Skin of body (tissue), 2 donors: ENCODE data around the gene OR5M3. TPM values are rescaled to one million over a fixed set of nuclear protein-coding genes. Genes with fewer than 3 reads are reported as not detected.

ENCODE experiments used
- DNase-seq: peaks from one replicate; lab custom pipeline; 2025; lab: John Stamatoyannopoulos, UW
- total RNA-seq: library from RNA; depleted of rRNA; stranded (reverse); fragments of >200 nt; gene quantifications from one replicate; pipeline ENCODE4 v1.2.3, GENCODE V29; 2014

Gene OR5M3
- not detected for total RNA-seq

DNA sequence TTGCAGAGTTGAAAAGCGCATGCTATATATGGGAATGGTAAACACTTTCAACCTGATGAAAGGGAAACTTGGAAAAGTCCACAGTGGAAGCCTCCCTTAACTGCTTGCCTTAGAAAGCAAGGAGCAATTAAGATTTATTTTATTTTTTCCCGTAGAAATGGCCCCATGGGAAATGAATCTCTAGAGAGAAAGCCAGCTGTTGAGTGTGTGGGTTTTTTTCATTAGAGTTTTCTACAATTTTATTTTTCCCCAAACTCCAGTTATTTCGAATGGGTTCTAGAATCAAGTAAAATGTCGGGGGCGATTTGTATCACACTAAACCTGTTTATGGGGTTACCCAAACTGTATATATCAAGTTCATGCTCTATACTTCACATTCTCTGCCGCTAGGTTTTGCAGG, at the start of gene OR5M3:
TSS of gene OR5M3 (minus strand) at position 101 of the 400 bp plus-strand sequence. CDS start 2,855 bp downstream, outside the sequence.
- no peak for DNase-seq

DNA sequence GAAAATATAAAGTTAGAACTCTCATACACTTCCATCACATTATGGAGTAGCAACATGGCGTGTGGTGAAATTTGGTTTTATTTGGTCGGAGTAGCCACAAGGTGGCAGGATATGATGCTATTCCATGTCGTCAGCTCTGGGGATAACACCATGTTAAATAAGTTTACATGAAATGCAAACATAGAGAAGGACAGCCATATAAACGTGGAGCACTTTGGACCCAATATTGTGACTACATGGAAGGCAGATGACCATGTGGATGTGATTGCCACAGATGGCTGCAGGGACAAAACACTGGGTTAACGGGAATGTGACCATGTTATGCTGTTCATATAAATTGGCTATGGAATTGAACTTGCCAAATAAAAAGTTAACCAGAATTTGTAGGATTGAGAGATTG, 48.9 kb upstream of the OR5M3 start:
- DNase-seq = no peak

GRCh38 chr11:56513280-56513679, 40.1 kb upstream of the OR5M3 start:
- no peak for DNase-seq

DNA sequence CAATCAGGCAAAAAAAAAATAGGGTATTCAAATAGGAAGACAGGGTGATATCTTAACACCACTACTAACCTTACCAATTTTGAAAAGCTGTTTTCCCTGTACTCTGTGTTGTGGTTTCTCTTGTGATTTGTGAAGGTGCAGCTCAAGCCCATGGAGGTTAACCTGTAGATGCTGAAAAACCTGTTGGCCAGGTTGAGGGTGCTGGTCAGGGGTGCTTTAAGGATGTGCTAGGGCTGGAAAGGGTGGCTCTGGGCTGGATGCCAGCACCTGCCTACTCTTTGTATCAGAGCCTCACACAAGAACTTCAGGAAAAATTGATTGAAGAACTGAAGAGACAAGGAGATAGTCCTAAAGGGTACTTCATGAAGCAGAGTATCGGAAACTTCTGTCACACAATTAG, 36.3 kb upstream of the OR5M3 start:
- DNase-seq = no peak

DNA sequence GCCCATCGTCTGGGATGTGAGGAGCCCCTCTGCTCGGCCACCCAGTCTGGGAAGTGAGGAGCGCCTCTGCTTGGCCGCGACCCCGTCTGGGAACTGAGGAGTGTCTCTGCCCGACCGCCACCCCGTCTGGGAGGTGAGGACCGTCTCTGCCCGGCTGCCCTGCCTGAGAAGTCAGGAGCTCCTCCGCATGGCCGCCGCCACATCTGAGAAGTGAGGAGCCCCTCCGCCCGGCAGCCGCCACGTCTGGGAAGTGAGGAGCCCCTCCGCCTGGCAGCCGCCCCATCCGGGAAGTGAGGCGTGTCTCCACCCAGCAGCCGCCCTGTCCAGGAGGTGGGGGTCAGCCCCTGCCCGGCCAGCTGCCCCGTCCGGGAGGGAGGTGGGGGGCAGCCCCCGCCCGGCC, 23.9 kb upstream of the OR5M3 start:
- DNase-seq = no peak

GRCh38 chr11:56495117-56495516, 22.0 kb upstream of the OR5M3 start:
- DNase-seq = no peak

DNA sequence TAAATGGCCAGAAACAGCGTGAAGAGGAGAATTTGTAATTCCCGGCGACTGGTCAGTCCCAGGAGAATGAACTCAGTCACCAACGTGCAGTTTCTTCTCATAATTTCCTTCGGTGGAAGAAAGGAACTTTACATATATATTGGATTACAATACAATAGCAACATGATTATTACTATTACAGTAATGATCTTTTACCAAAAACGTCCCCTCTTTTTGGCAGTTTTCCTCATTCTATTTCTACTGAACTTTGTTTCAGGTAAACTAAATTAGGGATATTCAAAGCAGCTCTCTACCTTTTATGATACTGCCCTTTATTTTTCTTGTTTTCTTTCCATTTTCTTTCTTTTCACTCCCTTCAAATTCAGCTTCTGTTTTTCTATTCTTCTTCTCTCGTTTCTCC, 18.1 kb upstream of the OR5M3 start, which contains the start of gene OR5M8:
TSS of gene OR5M8 (minus strand) at position 101 of the 400 bp plus-strand sequence. CDS start at position 101, 0 bp downstream.
- DNase-seq = no peak

DNA sequence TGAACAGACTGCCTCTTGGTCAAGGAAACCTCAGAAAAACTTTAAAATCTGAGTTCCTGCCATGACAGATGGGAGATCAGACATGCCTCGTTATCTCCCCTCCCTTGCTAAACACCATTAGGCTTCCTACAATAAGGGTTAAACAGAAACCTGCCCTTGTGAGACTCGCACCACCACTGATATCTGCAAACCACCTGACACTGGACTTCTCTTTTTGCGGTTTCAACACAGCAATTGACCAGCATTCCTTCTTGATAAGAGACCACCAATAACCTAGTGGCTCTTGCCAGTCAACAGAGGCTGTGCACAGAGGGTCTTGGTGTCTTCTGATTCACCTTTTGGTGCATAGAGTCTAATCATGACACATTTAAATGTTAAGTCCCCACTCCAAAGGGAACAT, 13.6 kb upstream of the OR5M3 start:
- no peak for DNase-seq

DNA sequence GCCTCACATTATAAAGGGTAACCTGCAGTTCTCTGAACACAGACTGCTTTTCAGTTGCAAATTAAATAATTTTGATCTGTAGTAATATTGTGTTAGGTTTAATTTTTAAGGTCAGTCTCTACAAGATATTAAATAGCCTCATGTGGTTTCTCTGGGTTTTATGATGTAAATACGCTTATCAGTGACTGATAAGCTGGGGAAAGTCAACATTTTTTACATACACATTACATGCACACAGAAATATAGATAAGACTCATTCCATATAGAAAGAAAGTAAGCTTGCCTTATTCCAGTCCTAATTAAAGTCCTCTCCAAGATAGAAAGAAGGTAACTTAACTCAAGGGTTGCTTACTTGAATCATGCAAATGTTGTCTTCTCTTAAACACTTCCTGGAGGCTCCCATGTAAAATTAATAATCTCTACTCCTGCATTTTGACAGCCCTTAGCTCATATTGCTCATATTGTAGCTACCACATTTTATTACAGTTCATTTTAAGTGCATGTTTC, 1.6 kb upstream of the OR5M3 start:
- DNase-seq = no peak

- DNase-seq = no peak
Measured at GRCh38 chr11:56457076-56457475, 16.1 kb downstream of the OR5M3 start.

GRCh38 chr11:56453521-56453920, 19.6 kb downstream of the OR5M3 start:
- no peak for DNase-seq

Other genes with a start within 250 kb of the OR5M3 start
- not detected for gene OR5T2, start 239.1 kb downstream of the OR5M3 start, total RNA-seq
- not detected for gene OR5T3, start 221.1 kb downstream of the OR5M3 start, total RNA-seq
- not detected for gene OR5T1, start 199.2 kb downstream of the OR5M3 start, total RNA-seq
- not detected for gene OR8H1, start 181.1 kb downstream of the OR5M3 start, total RNA-seq
- gene OR8K3, start 158.2 kb downstream of the OR5M3 start, total RNA-seq = not detected
- gene OR8K1, start 127.3 kb downstream of the OR5M3 start, total RNA-seq = not detected
- gene OR8J1, start 119.1 kb downstream of the OR5M3 start, total RNA-seq = not detected
- gene OR8U1, start 97.7 kb downstream of the OR5M3 start, total RNA-seq = not detected
- gene OR5AL1, start 60.7 kb downstream of the OR5M3 start, total RNA-seq = not detected
- gene OR5M8, start 18.0 kb upstream of the OR5M3 start, total RNA-seq = not detected
- gene OR5M11, start 69.9 kb upstream of the OR5M3 start, total RNA-seq = not detected
- gene OR5M10, start 104.4 kb upstream of the OR5M3 start, total RNA-seq = not detected
- gene OR5M1, start 141.5 kb upstream of the OR5M3 start, total RNA-seq = not detected
- not detected for gene OR5AP2, start 169.1 kb upstream of the OR5M3 start, total RNA-seq
- not detected for gene OR5AR1, start 190.3 kb upstream of the OR5M3 start, total RNA-seq
- not detected for gene OR9G1, start 225.7 kb upstream of the OR5M3 start, total RNA-seq